Measurements from ENCODE around the gene RNASE4. TPM values are rescaled to one million over a fixed set of nuclear protein-coding genes. Genes with fewer than 3 reads are reported as not detected.

Gene RNASE4
- total RNA-seq, 3 donors from 2014 or later (not counting 1 experiment from before 2014, with no cell fraction given) = 0.60 to 0.68 TPM; not detected in 1

GRCh38 chr14:20696764-20697163 is 12.4 kb downstream of the RNASE4 start:
- no peaks in the 10 kb centered on the region for H3K9me3 ChIP-seq (ENCODE audit: control insufficient read depth, insufficient read depth, low read length)
- 81% methylated on average over 4 of the region's 5 CpGs for WGBS (ENCODE audit: insufficient coverage)
- DNase-seq = no peak
- no peak for TF ChIP-seq CTCF (IDR thresholded peaks at IDR 0.05)
- Mint-ChIP-seq H3K36me3 (no peaks in the 10 kb centered on the region), H3K4me1 (no peaks in the 10 kb centered on the region), H3K27me3 (ENCODE audit: low read depth in 2 of 2) (no peaks in the 10 kb centered on the region), H3K9me3 (no peaks in the 10 kb centered on the region), H3K27ac (no peak overlapping the region), H3K4me3 (no peak overlapping the region)
- intact Hi-C loops (cut with micrococcal nuclease) = loop anchor here (1.0 kb wide), 3 partner anchors 159 to 275 kb away; no protein-coding TSS in a partner anchor
- ATAC-seq = no peak
- H3K27ac ChIP-seq (ENCODE audit: low read length) = no peak overlapping the region
- H3K4me1 ChIP-seq (ENCODE audit: control insufficient read depth, insufficient read depth, low read length) = no peaks in the 10 kb centered on the region
- no peaks in the 10 kb centered on the region for H3K36me3 ChIP-seq (ENCODE audit: control insufficient read depth, insufficient read depth, low read length)
- H3K4me3 ChIP-seq (ENCODE audit: low read length) = no peak overlapping the region
- H3K27me3 ChIP-seq (ENCODE audit: control insufficient read depth, insufficient read depth, low read length) = no peaks in the 10 kb centered on the region

GRCh38 chr14:20697273-20698017 is 13.1 kb downstream of the RNASE4 start:
- no peaks in the 10 kb centered on the region for H3K27me3 ChIP-seq (ENCODE audit: control insufficient read depth, insufficient read depth, low read length)
- ATAC-seq (peak; percentile 78 to 85 (median 82)), DNase-seq (peak; percentile 61 to 82)
- TF ChIP-seq CTCF (IDR thresholded peaks at IDR 0.05) = peak; percentile 85
- H3K27ac ChIP-seq (ENCODE audit: low read length) = no peak overlapping the region
- no peaks in the 10 kb centered on the region for H3K4me1 ChIP-seq (ENCODE audit: control insufficient read depth, insufficient read depth, low read length)
- Mint-ChIP-seq H3K36me3 (no peaks in the 10 kb centered on the region), H3K27me3 (ENCODE audit: low read depth in 2 of 2) (no peaks in the 10 kb centered on the region), H3K4me1 (no peaks in the 10 kb centered on the region), H3K4me3 (no peak overlapping the region), H3K27ac (no peak overlapping the region), H3K9me3 (no peaks in the 10 kb centered on the region)
- no peaks in the 10 kb centered on the region for H3K9me3 ChIP-seq (ENCODE audit: control insufficient read depth, insufficient read depth, low read length)
- 33% methylated on average over 6 of the region's 6 CpGs for WGBS (ENCODE audit: insufficient coverage)
- H3K36me3 ChIP-seq (ENCODE audit: control insufficient read depth, insufficient read depth, low read length) = no peaks in the 10 kb centered on the region
- H3K4me3 ChIP-seq (ENCODE audit: low read length) = no peak overlapping the region
- intact Hi-C loops (cut with micrococcal nuclease) = loop anchor here (1.0 kb wide), 3 partner anchors 158 to 274 kb away; no protein-coding TSS in a partner anchor

- H3K4me1 ChIP-seq (ENCODE audit: control insufficient read depth, insufficient read depth, low read length) = no peaks in the 10 kb centered on the region
- intact Hi-C loops (cut with micrococcal nuclease) = no loop called here
- Mint-ChIP-seq H3K36me3 (no peaks in the 10 kb centered on the region), H3K9me3 (no peaks in the 10 kb centered on the region), H3K4me3 (no peak overlapping the region), H3K27ac (no peak overlapping the region), H3K27me3 (ENCODE audit: low read depth in 2 of 2) (no peaks in the 10 kb centered on the region), H3K4me1 (no peaks in the 10 kb centered on the region)
- no peaks in the 10 kb centered on the region for H3K36me3 ChIP-seq (ENCODE audit: control insufficient read depth, insufficient read depth, low read length)
- H3K27ac ChIP-seq (ENCODE audit: low read length) = no peak overlapping the region
- no peaks in the 10 kb centered on the region for H3K9me3 ChIP-seq (ENCODE audit: control insufficient read depth, insufficient read depth, low read length)
- H3K4me3 ChIP-seq (ENCODE audit: low read length) = no peak overlapping the region
- ATAC-seq (no peak), DNase-seq (no peak)
- TF ChIP-seq CTCF (IDR thresholded peaks at IDR 0.05) = peak; percentile 41
- H3K27me3 ChIP-seq (ENCODE audit: control insufficient read depth, insufficient read depth, low read length) = no peaks in the 10 kb centered on the region
Measured at GRCh38 chr14:20698018-20698329, 13.6 kb downstream of the RNASE4 start.

GRCh38 chr14:20698934-20699333 is 14.6 kb downstream of the RNASE4 start:
- H3K27me3 ChIP-seq (ENCODE audit: control insufficient read depth, insufficient read depth, low read length) = no peaks in the 10 kb centered on the region
- no peak for ATAC-seq
- no peaks in the 10 kb centered on the region for H3K4me1 ChIP-seq (ENCODE audit: control insufficient read depth, insufficient read depth, low read length)
- intact Hi-C loops (cut with micrococcal nuclease) = no loop called here
- H3K9me3 ChIP-seq (ENCODE audit: control insufficient read depth, insufficient read depth, low read length) = no peaks in the 10 kb centered on the region
- Mint-ChIP-seq H3K4me3 (no peak overlapping the region), H3K36me3 (no peaks in the 10 kb centered on the region), H3K4me1 (no peaks in the 10 kb centered on the region), H3K27ac (no peak overlapping the region), H3K9me3 (no peaks in the 10 kb centered on the region), H3K27me3 (ENCODE audit: low read depth in 2 of 2) (no peaks in the 10 kb centered on the region)
- no peak overlapping the region for H3K4me3 ChIP-seq (ENCODE audit: low read length)
- DNase-seq = no peak
- no peak for TF ChIP-seq CTCF (IDR thresholded peaks at IDR 0.05)
- H3K27ac ChIP-seq (ENCODE audit: low read length) = no peak overlapping the region
- WGBS (ENCODE audit: insufficient coverage) = 96% methylated on average over 5 of the region's 5 CpGs
- H3K36me3 ChIP-seq (ENCODE audit: control insufficient read depth, insufficient read depth, low read length) = no peaks in the 10 kb centered on the region
